HG03064 (cell line): ENCODE results near the gene STIL.
"Not testable (repeated sequence)": the region's sequence is repeated elsewhere in the genome, so short reads cannot be mapped to it uniquely, and the experiment has no call there.

Experiments used
- ATAC-seq: cut with Tn5 transposase; IDR thresholded peaks from one replicate; pipeline ENCODE4 v1.9.1; 2021; ENCODE audit warnings: low read depth; ENCODE audit not compliant: unreplicated experiment

STIL gene

DNA sequence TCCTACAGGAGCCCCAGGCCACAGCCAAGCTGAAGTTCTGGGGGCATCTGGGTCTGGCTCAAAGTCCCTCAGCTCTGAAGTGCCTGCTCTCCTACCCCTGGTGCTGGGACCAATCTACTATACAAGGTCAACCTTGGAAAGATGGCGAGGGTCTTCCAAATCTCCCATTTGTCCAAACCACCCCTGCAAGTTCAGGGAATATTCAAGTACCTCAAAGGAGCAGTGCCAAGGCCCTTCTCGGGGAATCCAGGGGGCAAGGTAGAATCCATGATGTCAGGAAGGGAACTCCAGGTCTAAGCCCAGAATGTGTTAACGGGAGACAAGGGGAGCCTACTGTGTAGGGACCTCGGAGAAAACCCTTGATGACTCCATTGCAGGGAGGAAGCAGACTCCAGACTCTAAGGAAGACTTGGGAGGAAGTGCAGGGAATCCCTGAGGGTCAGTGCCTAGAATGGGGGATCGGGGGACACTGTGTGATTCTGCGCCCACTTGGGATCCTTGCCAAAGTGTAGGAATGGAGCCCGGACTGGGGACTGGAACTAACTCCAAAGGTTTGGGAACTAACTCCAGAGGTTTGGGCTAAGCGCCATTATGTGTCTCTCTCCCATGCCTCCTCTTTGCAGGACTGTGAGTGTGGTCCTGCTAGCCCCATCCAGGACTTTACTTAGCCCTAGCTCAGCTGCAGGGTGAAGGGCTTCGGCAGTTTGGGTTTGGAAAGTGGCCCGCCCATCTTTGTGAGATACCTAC is 90.6 kb downstream of the STIL start:
- ATAC-seq: no peak

DNA sequence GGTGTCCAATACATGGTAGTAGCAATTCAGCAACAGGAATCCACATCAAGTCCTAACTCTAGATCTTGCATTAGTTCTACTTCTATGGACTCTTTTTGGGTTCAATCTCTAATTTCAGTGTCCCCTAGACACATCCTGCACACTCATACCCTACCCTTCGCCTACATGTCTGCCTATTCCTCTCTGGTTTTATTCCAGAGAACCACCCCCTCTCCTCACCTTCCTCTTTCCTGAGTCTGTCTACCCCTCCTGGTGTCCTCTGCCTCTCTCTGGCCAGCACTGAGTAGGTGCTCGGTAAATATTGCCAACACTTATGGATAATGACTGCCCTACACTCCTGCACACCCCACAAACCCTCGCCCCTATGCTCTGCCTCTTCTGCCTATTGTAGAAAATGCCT is 91.5 kb downstream of the STIL start:
- no peak for ATAC-seq

DNA sequence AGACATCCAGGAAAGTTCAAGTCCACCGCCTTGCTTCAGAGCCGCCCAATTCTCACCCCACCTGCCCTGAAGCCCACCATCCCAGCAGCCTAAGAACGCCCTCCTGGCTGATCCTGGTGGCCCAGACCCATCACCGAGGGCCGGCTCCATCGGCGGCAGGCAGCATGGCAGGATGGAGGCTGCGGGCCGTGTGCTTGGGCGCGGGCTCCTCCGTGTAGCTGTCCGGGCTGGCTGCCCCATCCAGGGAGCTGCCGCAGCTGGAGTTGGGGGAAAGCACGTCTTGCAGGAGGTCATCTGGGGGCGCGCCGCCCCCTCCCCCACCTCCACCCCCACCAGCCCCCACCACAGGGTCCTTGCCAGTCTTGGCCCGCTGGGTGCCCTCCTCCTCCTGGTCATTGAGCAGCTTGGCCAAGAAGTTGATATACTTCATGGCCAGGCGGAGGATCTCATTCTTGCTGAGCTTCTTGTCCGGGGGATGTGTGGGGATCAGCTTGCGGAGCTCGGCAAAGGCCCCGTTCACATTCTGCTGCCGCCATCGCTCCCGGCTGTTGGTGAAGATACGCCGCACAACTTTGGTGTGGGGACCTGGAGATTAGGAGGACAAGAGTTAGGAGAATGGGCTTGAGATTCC is 94.2 kb downstream of the STIL start:
- ATAC-seq: no peak

DNA sequence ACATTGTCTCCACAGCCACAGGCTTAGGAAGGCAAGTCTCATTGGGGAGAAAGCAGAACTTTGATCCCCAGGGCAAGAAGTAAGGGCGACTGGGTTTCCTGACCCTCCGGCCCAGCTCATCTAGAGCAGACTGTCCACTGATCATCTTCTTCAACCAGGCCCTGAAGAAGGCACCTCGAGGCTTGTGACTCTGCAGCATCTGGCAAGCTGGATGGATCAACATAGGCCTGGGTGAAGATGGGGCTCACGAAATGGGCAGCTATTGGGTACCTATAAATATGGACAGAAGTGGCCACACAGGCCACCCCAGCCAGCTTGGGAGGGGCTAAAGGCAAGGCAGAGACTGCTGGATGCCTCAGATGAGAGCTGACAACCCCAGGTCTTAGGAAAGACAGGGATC is 94.9 kb downstream of the STIL start:
- no peak for ATAC-seq

DNA sequence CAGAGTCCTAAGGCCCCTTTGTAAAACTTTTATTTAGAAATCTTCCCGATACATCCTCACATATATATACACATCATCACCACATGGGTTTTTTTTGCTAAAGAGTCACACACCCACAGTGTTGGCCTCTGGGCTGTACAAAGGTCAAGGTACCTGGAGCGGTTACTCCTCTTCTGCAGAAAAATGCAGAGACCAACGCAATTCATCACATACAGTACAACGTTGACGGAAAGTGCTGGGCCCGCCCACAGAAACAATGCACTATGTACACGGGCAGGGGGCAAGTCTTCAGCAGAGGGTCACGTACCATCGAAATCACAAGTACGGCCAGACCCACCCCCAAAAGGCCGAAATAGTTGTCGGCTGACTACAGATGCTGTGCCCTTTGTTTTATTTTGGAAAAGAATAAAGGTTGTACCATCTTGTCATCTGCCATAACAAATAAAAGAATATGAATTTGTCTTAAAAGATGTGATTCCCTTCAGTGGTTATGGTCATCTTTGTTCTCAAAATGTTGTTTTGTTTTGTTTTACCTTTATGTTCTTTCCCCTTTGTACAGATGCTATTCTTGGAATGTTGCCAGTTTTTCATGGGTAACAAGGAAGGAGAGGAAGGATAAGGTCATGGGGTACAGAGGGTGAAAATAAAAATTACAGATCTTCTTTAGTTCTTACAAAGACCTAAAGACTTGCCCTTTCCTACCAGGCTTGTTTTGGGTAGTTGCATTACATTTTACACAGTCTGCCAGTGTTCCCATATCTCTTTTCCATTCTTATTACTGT is 97.5 kb downstream of the STIL start:
- ATAC-seq: no peak

GRCh38 chr1:47215713-47216112 is 98.2 kb downstream of the STIL start:
- no peak for ATAC-seq

DNA sequence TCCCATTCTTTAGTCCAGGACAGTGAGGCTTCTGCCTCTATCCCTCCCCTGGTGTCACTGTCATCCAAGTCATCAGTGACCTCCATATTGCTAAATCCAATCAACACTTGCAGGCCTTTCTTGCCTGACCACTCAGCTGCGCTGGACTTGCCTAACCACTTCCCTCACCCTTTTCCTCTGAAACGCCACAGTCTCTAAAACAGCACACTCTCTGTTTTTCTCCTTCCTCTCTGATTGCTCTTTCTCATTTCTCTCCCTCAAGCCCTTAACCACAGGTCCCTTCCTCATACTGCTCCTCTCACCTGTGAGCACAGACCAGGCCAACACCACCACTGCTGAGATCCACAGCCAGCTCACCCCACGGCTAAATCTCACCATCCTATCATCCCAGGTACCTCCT is 99.4 kb downstream of the STIL start:
- no peak for ATAC-seq

DNA sequence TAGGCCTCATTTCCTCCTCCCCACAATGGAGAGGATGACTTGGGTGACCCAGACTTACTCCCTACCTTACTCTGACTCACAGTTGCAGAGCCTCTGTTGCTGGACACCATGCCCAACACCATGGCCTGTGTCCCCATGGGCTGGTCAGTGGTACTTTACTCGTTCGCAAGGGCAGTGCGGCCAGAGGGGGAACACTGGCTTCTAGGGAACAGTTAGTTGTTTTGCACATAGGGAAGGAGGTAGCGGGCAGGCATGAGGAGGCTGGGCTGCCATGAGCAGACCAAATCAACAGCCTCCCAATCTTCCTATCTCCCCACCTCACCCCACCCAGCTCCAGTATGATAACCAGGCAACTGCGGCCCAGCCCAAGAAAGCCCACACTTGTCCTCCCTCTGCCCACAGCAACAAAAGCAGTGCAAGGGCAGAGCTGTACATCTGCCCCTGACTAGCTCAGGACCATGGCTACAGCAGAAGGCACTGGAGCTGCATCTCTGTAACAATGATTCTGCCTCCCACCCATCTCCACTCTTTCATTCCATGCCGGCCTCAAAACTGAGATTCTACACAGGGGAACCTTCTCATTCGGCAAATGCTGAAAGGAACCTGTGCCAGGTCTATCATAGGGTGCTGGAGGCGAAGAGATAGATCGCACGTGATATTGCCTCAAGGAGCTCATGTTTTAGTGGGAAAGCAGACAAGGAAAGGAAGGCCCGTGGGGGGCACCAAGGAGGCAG is 100.5 kb downstream of the STIL start:
- ATAC-seq: no peak

GRCh38 chr1:47212636-47213229 is 101.2 kb downstream of the STIL start:
- ATAC-seq: no peak

- ATAC-seq: no peak
Observed at GRCh38 chr1:47211796-47212269, 102.1 kb downstream of the STIL start.

DNA sequence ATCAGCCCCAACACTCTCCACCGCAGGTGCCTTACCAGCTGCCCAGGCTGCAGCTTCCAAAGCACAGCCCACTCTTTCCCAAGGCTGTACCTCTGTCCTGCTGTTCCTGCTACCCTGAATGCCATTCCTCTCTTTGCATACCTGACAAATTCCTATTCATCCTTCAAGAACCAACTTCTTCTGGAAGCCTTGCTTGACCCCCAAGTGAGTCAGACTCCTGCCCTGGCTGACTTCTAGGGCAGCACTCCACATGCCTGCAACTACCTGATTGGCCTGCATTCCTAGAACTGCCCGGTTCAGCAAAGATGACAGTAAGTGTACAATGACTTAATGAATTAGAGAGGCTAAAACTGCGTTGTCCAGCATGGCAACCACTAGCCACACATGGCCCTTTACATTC is 103.3 kb downstream of the STIL start:
- no peak for ATAC-seq

GRCh38 chr1:47209725-47210325 is 104.1 kb downstream of the STIL start:
- no peak for ATAC-seq

DNA sequence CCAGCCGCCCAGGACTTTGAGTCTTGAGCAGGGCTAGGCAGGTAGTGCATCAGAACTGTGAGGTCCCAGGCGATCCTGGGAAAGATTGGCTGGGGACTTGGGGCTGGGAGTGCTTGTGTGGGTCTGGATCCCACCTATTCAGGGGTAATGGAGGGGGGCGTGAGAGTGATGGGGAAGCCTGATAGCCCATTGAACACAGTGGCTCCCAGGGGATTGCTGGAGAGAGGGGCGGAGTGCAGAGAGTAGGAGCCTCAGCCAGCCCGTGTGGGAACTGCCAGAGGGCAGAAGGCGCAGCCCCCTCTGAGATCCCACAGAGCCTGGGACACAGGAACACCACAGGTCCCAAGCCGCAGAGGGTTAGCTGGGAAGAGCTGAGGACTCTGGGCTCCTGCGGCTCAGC is 104.9 kb downstream of the STIL start:
- ATAC-seq: no peak

GRCh38 chr1:47208374-47208850 is 105.5 kb downstream of the STIL start:
- no peak for ATAC-seq

DNA sequence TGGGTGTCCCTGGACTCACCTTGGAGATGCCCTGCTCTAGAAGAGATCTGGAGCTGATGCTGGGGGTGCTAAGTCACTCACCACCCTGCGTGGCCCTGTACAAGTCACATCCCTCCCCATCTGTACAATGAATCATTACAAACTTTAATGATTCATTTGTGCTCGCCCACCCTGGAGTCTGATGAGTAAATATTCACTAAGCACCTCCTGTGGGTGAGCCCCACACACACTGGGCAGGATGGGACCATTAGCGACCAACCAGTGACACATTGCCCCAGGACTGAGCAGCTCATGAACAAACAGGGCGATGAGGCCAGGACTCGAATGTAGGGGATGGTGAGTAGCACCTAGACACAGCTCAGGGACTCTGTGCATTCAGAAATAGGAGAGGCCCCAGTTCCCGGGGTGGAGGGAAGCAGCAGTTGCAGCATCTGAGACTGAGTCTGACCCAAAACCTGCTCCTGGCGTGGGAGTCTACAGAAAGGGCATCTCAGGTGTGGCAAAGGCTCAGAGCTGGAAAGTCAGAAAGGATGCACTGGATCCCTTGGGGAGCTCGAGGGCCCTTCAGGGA is 106.1 kb downstream of the STIL start:
- no peak for ATAC-seq

DNA sequence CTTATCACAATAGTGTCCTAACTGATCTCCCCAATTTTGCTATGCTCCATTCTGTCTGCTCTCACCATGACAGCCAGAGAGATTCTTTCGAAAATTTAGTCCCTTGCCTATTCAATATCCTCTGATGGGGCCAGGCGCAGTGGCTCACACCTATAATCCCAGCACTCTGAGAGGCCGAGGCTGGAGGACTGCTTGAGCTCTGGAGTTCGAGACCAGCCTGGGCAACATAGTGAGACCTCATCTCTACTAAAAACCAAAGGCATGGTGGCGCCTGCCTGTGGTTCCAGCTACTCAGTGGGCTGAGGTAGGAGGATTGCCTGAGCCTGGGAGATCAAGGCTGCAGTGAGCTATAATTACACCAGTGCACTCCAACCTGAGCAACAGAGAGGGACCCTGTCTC is 108.0 kb downstream of the STIL start:
- ATAC-seq: no peak

DNA sequence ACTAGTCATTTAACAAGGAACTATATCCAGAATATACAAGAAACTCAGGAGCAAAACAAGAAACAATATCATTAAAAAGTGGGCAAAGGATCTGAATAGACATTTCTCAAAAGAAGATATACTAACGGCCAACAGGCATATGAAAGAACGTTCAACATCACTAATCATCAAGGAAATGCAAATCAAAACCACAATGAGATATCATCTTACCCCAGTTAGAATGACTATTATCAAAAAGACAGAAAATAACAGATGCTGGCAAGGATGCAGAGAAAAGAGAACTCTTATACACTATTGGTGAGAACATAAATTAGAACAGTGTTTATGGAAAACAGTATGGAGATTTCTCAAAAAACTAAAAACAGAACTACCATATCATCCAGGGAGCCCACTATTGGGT is 110.4 kb downstream of the STIL start:
- not testable (repeated sequence) for ATAC-seq

DNA sequence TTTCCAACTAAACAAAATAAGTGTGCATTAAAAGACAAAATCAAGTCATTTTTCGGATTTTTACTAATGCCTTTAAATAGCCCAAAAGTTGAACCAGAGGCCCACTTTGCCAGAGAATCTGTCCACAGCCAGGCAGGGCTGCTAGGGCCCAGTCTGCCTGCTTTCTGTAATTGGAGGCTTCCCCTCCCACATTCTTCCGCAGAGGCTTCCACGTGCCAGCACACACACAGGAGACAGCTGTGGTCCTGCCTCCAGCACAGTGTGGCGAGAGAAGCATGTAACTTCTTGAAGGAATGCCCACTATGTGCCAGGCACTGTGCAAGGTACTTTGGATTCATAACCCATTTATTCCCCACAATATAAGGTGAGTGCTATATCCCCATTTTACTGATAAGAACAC is 112.8 kb downstream of the STIL start:
- no peak for ATAC-seq
